Head of caudate nucleus (tissue), 42 donors: ENCODE measurements around the gene KCNK3.
"Not testable (repeated sequence)": the region's sequence is repeated elsewhere in the genome, so short reads cannot be mapped to it uniquely, and the experiment has no call there.

Source experiments
- DNase-seq, 42 donors: peaks; one replicate each; pipeline versions ENCODE4 v3.0.0 to v3.0.0-alpha.2; 2020 to 2021; ENCODE audit warnings: mixed read lengths in 7 of 42
- intact Hi-C: fragments of 100-400 bp; cut with DNase I; formaldehyde crosslinking; loops from one replicate; pipeline ENCODE4 v1.15.0; 2022

KCNK3 gene

DNA sequence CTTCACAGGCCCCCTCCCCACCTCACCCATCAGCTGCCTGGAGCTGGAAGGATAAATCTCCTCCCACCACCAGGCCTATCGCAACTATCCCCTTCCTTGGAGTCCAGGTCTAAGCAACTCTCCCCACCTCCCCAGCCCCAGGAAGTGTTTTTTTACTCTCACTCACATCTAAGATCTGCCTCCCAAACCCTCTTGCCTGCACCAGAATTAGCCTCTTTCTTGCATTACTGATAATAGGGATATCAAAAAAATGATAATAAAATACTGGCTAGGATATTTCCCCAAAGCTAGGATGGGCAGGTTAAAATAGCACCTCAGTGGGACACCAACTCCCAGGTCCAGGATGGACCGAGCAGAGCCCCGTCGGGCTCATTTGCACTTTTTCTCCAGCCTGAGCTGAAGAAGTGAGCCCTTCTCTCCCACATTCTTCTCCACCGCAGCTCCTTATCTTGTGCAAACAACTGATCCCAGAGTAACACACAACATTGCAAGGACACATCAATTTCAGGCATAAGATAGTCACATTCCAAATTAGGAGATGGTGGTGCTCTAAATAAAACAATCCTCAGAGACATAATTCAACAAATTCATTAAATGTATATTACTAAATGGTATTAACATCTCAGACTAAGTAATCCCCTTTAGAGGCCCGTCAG, 33.7 kb upstream of the KCNK3 start:
- intact Hi-C loops: no loop called here
- no peak for DNase-seq

DNA sequence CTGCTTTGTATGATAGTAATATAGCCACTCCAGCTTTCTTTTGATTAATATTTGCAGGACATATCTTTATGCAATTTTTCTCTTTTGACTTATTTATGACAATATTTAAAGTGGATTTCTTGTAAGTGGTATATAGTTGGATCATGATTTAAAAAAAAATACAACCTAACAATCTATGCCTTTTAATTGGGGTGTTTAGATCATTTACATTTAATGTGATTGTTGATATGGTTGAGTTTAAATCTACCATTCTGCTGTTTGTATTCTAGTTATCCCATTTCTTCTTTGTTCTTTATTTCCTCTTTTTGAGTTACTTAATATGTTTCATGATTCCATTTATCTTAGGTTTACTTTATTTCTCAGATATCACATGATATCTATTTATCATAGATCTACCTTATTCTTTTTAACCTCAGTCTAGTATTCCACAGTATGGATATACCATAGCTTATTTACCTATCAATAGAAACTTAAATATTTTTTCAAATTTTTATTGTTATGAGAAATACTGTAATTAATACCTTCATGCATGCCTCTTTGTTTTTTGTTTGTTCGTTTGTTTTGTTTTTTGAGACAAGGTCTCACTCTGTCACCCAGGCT, 32.1 kb upstream of the KCNK3 start:
- intact Hi-C loops: no loop called here

DNA sequence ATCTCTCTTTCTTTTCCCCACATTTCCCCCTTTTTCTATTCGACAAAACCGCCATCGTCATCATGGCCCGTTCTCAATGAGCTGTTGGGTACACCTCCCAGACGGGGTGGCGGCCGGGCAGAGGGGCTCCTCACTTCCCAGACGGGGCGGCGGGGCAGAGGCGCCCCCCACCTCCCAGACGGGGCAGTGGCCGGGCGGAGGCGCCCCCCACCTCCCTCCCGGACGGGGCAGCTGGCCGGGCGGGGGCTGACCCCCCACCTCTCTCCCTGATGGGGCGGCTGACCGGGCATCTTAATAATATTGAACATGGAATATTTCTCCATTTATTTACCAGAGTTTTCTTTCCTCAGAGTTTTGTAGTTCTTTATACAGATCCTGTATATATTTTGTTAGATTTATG, 27.2 kb upstream of the KCNK3 start:
- DNase-seq, intact Hi-C loops: not testable (repeated sequence)

More for the DNA sequence above, 32.1 kb upstream of the KCNK3 start:
- no peak for DNase-seq

DNA sequence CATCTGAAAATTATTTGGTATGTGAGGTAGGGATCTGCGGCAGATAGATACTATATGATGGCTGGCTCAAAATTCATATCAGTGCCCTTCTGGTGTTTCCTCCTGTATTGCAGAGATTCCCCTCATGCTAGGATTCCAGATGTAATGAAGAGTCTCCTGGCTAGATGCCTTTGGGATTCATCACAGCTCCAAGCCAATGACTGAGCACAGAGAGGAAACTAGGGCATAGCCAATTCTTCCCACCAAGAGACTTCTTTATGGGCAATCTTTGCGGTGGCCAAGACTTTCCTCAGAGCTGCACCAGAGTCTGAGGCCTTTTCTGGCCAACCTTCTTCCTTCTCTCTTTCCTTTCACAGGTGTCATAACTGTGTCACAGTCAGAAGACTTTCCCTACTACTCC, 25.9 kb upstream of the KCNK3 start:
- intact Hi-C loops: no loop called here
- DNase-seq: no peak

DNA sequence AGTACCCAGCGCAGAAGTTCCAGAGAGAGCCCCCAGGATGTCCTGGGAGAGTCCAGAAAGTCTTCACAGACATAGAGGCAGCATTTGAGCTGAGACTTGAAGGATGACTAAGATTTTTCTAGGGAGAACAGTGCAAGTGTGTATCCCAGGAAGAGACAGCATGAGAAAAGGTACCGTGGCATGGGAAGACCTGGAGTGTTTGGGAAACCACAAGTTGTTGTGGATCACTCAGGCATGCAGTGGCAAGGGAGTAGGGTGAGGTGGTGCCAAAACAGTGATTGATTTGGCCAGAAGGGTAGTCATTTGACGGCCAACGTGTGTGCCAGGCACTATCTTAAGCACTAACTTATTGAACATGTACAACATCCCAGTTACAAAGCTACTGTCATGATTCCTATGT, 24.5 kb upstream of the KCNK3 start:
- intact Hi-C loops: no loop called here
- DNase-seq: peak in 2 of 42 donors; percentile 1 to 8

DNA sequence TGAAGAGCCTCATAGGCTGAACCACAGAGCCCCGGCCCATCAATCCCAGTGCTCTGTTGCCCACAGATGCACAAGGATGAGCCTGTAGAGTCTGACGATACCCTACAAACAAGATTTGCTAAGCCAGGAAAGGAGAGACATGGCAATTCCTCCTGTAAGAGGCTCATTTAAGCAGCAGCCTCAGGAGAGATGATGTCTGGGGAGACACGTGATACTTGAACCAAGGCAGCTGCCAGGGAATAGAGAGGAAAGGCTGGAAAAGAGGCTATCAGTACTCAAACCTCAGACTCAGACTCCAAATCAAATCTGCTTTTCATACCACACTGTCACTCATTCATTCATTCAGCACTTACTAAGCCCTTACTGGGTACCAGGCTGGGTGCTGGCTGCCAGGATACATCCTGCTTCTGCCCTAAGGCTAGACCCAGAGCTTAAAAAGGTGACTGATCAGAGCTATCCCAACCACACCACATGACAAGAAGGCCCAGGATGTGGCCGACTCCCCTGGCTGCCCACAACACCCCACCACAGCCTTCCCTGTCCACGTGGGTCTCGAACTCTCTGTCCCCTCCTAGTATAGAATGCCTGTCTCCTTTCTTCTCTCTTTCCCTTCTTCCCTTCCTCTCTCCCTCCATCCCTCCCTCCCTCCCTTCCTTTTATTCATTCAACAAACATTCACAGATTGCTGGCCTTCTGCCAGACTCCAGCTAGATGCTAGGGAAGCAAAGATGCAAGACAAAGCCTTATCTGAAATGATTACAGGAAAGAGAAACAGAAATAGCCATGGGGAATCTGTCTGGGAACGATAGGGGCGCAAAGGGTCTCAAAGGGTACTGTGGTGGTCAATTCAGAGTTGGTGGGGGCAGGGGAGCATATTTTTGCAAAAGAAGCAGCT, 23.4 kb upstream of the KCNK3 start:
- DNase-seq: peak in 3 of 42 donors; percentile 9 to 17 (median 14)
- intact Hi-C loops: no loop called here

DNA sequence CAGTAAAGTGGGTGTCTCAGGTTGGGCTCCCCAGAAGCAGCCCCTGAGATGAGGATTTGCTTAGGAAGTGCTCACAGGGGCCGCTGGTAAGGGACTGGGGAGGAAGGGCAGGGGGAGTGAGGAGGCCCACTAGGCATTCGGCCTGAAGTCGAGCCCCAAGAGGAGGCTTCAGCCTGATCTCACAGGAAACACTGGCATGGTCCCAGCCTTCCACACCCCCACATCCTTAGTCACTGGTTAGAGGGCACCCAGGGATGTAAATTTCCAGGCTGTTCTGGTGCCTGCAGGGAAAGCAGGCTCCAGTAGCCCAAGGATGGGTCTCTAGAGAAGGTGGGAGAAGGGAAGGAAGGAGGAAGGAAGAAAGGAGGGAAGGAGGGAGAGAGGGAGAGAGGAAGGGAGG, 22.4 kb upstream of the KCNK3 start:
- DNase-seq: peak in 3 of 42 donors; percentile 8 to 15 (median 14)
- intact Hi-C loops: no loop called here

DNA sequence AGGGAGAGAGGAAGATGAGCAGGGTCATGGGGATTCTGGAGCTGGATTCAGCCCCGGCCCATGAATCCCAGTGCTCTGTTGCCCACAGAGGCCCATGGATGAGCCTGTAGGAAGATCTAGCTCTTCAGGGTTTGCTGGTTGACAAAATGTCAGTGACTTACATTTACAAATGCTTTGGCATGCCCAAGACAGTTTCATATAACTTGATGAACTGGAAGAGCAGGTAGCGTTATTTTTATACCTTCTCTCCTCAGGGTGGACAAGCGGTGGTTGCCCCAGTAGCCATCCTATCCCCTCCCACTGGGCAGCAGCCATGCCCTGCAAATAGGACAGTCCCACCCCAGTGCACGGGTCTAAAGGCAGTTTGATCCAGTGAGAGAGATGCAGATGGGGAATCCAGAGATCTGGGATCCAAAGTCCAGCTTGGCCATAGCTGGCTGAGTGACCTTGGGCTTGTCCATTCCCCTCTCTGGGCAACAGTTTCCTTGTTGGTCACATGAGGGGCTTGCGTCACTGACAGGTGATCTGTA, 21.5 kb upstream of the KCNK3 start:
- intact Hi-C loops: no loop called here
- peak in 3 of 42 donors; percentile 2 to 12 (median 9) for DNase-seq

DNA sequence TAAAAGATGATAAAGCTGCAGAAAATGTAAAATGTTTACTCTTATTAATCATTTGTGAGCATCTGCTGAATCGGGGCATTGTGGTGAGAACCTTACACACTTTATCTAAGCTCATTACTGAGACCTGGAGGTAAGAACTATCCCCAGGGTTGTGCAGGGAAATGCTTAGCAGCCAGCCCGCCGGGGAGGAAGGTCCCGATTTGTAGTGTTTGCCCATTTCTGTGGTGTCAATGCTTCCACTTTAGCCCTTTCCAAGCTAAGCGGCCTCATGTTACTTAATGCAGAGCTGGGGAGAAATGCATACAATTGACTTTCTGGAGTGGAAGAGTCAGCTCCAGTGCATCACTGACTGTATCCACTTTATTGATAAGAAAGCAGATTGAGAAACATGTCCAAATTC, 20.8 kb upstream of the KCNK3 start:
- intact Hi-C loops: no loop called here
- DNase-seq: peak in 1 of 42 donors; percentile 1

DNA sequence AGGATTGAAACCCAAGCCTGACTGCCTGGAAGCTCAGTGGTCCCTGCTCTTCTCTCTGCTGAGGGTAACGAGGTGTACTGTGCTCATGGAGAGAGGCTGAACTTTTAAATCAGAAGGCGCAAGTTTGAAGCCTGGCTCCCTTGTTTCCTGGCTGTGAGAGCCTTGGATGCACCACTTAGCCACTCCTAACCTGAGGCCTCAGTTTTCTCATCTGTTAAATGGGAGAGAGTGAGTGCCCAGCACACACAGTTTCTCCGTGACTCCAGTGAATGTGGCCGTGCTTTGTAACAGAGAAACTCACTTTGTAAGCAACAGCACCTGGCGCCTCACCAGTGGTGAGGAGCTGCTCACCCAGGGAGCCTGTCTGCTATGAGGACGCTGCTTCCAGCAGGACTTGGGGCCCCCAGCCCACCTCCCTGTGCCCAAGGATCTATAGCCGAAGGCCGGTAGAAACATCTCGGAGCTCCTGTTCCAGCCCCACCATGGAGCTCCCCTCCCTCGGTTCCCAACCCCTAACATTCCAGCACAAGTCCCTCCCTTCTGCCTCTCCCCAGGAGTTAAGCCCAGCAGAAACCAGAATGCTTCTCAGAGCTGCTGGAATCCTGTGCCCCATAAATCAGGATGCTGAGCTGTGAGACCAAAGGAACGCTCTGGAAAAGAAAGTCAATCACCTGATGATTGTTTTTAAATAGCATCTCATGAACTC, 20.3 kb upstream of the KCNK3 start:
- no peak for DNase-seq
- intact Hi-C loops: no loop called here

DNA sequence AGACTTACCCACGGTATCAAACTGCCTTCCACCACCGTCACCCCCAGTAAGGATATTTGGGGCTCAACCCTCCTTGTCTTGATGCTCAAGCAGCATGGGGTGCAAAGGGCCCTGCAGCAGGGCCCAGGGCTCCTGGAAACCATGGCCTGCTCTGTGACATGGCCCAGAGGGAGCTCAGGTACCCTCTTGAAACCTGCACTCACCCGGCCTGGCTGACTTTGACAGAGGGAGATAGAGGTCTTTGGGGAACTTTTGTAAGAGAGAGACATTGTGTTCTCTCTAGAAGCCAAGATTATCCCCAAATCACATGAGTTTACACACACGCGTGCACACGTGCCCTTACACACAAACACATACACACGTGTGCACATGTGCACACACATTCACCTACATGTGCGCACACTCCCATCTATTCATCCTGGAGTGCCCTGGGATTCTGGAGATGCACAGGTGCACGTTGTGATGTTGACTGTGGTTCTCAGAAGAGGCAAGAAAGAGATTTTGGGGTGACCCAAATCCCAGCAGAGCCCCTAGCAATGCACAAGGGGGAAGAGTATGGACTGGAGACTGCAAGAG, 19.6 kb upstream of the KCNK3 start:
- peak in 1 of 42 donors; percentile 1 for DNase-seq
- intact Hi-C loops: no loop called here

DNA sequence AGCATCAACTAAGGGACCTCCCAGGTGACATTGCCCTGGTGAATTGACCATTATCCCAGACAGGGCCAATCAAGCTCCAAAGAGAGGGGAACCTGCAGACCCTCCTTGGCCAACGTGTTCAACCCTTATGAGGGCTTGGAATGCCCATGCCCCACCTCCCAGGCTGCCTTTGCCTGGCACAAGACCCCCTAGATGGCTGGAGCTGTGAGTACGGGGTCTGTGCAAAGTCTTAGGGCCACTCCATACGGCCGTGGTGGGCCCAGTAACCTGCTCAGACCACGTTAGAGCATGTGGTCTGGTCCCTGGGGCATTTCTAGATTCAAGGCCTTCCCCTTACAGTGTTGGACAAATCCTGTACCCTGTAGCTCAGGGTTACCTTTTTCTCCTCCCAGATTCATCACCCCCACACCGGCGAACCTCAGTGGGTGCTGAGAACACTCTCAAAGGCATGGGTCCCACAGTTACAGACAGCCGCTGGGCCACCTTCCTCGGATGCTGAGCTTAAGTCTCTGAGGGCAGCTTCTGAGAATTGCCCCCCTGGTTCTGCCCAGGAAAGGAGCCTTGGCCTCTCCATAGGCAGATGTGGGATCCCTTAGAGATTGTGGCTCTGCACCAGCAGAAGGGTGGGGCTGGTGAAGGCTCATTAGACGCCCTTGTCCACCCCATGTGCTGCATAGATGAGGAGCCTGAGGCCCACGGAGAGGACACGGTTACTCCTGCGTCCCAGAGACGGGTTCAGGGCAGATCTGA, 18.3 kb upstream of the KCNK3 start:
- intact Hi-C loops: no loop called here

DNA sequence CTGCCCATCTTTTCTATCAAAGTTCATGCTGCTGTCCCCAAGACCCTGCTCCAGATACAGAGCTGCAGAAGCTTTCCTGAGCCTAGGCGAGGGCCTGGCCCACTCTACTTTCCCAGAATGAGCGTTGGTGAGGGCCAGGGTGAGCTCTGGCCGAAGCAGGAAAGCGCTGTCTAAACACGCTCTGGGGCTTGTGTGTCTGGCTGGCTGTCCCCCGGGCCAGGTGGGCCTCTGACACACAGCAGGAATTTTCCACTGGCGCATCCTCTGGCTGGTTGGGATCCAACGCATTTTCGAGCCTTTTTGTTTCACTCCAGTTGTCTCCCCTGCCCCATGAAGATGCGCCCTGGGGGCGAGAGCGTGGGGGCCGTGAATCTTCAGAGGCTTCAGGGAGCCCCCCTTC, 17.8 kb upstream of the KCNK3 start:
- intact Hi-C loops: no loop called here
- DNase-seq: peak in 2 of 42 donors; percentile 8 to 11

More for the DNA sequence above, 18.3 kb upstream of the KCNK3 start:
- DNase-seq: peak in 2 of 42 donors; percentile 6 to 21

DNA sequence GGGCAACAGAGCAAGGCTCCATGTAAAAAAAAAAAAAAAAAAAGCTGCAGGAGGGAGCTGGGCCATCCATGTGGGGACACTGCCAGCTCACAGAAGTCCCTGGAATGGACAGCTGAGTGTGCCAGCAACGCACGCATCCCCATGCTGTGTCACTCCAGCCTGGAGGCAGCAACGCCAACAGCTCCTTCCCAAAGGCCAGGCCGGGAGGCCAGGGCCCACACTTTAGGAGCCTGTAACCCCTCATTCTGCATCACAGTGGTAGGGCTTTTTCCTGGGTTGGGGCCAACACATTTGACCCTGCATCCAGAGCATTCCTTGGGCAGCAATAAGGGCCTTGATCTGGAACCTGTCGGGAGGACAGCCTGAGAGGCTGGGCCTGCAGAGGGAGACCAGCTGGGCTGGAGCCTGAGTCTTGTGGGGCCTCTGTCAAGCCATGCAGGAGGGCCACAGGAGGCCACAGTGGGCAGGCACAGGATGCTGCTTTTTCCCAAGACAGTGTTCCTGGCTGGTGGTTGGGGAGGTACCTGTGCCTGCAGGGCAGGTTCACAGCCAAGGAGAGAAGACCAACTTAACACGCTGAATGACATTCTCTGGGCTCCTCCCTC, 16.8 kb upstream of the KCNK3 start:
- intact Hi-C loops: no loop called here
- peak in 1 of 42 donors; percentile 19 for DNase-seq

DNA sequence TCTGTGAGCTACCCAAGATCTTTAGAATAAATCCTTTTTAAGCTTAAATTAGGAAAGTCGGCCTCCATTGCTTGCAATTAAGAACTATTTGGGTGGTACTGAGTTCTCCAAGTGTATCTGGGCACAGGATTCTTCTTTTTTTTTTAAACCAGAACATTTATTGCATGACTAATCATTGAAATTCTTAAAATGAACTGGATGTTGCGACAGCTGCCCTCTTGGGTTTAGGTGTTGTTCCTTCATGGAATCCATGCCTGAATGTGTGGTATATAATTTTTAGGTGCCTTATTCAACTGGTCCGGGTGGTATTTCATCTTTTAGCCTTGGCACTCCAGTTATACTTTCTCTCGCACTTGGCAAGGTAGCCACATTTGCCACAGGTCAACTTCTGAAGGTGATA, 14.5 kb upstream of the KCNK3 start:
- no peak for DNase-seq
- intact Hi-C loops: no loop called here

DNA sequence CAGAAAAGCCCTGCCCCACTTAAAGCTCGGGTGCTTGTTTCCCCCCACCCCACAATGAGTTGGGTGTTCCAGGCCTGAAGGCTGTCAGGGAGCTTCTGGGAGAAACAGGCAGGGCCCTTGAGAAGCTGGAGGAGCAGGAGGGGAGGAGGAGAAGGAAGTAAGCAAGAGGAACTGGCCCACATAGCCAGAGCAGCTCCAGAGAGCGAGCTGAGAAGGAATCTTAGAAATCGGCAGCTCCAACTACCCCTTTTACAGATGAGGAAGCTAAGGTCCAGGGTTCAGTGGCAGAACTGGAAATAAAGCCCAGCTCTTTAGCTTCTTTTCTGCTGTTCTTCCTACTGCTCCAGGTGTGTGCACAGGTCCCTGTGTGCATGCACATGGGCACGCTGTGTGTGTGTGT, 12.7 kb upstream of the KCNK3 start:
- peak in 1 of 42 donors; percentile 11 for DNase-seq
- intact Hi-C loops: no loop called here

DNA sequence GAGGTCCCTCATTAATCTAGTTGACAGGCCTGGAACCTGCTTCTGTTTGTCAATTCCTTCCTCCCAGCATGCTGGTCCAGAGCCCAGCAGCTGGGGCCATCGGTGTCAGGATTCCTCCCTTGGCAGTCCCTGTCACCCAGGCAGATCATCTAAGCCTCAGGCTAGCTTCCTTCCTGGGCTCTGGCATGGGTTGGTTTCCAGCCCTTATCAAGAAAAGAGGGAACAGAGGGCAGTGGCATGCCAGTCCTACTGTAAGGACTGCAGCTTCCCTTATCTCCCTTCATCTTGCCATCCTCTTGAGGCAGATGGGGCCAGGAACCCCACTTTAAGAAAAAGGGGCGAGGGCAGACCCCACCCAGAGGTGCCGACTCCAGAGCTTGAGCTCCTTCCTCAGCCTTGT, 10.9 kb upstream of the KCNK3 start:
- intact Hi-C loops: no loop called here
- peak in 1 of 42 donors; percentile 8 for DNase-seq

DNA sequence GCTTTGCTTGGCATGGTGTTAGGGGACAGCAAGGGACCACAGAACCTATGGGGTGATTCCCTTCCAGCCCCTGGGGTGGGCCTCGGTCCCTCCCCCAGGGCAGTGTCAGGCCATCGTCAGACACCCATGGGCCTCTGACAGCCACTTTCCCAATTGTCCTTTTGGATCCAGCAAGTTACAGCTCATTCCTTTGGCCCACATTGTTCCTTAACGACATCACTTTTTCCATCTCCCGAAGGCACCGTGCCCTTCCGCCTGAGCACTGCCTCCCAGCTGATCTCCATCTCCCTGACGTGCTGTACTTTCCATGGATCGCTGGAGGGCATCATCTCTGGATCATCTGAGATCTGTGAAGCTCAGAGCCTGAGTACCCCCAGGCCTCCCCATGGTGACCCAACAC, 10.4 kb upstream of the KCNK3 start:
- intact Hi-C loops: no loop called here
- no peak for DNase-seq
